OCI-LY7 (cell line): Measurements from ENCODE around the gene SPIN2A.

Source experiments
- EZH2phosphoT487 ChIP-seq: fragments of 200-600 bp; sonication (generic); IDR thresholded peaks from 2 replicates; pipeline ENCODE4 v1.6.1; 2018; ENCODE audit warnings: low read depth, borderline replicate concordance, mild to moderate bottlenecking, mixed run types, antibody characterized with exemption, low read length, moderate library complexity, mixed read lengths
- TF ChIP-seq, protein P1 (sequence below): fragments of 200-600 bp; sonication (generic); conservative IDR thresholded peaks from 2 replicates; pipeline ENCODE4 v1.5.1; 2014; ENCODE audit warnings: mild to moderate bottlenecking, antibody characterized with exemption, low read length, moderate library complexity, mixed read lengths

DNA sequence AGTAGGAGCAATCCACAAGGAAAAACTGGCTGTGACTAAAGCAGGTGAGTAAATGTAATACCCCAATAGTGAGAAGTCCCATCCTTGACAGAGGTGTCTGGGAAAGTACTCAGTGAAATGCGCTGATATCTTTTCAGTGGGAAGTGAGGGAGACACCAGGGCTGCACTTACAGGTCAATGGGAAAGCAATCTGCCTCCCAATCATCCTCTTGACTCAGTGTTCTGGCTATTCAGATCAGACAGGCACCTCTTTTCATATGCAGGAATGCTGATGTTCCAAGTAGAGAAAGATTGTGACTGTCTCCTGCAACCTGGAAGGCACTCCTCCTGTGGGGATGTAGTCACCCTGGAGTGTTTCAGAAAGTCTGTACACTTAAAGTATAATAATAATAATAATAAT, 39.9 kb upstream of the SPIN2A start:
- TF ChIP-seq, protein P1, sequence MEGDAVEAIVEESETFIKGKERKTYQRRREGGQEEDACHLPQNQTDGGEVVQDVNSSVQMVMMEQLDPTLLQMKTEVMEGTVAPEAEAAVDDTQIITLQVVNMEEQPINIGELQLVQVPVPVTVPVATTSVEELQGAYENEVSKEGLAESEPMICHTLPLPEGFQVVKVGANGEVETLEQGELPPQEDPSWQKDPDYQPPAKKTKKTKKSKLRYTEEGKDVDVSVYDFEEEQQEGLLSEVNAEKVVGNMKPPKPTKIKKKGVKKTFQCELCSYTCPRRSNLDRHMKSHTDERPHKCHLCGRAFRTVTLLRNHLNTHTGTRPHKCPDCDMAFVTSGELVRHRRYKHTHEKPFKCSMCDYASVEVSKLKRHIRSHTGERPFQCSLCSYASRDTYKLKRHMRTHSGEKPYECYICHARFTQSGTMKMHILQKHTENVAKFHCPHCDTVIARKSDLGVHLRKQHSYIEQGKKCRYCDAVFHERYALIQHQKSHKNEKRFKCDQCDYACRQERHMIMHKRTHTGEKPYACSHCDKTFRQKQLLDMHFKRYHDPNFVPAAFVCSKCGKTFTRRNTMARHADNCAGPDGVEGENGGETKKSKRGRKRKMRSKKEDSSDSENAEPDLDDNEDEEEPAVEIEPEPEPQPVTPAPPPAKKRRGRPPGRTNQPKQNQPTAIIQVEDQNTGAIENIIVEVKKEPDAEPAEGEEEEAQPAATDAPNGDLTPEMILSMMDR = no peak
- TF ChIP-seq EZH2phosphoT487 = no peak
